MM.1S (cell line): ENCODE results near the gene FBXO42.

ENCODE experiments used
- EZH2 ChIP-seq: fragments of 300-600 bp; sonication (generic); optimal IDR thresholded peaks from 2 replicates; pipeline ENCODE3; 2017; ENCODE audit warnings: low read depth, mild to moderate bottlenecking, antibody characterized with exemption, low read length, mixed read lengths
- TF ChIP-seq, protein P1 (sequence below): fragments of 300-600 bp; sonication (generic); IDR thresholded peaks from 2 replicates; pipeline ENCODE4 v1.5.1; 2016; ENCODE audit warnings: antibody characterized with exemption, low read length, mixed read lengths

DNA sequence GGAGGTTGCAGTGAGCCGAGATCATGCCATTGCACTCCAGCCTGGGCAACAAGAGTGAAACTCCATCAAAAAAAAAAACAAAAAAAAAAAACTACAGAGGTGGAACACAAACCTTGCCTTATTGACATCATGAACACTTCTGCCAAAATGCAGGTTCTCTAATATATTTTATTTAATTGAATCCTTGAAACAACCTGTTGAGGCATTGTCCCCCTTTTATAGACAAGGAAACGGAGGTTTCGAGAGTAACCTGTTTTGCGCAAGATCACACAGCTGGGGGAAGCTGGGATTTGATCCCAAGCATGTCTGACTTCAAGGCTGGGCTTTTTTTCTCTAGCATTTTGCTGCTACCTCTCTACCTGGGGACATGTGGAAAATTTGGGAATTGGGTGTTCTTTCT is 17.5 kb upstream of the FBXO42 start:
- TF ChIP-seq, protein P1, sequence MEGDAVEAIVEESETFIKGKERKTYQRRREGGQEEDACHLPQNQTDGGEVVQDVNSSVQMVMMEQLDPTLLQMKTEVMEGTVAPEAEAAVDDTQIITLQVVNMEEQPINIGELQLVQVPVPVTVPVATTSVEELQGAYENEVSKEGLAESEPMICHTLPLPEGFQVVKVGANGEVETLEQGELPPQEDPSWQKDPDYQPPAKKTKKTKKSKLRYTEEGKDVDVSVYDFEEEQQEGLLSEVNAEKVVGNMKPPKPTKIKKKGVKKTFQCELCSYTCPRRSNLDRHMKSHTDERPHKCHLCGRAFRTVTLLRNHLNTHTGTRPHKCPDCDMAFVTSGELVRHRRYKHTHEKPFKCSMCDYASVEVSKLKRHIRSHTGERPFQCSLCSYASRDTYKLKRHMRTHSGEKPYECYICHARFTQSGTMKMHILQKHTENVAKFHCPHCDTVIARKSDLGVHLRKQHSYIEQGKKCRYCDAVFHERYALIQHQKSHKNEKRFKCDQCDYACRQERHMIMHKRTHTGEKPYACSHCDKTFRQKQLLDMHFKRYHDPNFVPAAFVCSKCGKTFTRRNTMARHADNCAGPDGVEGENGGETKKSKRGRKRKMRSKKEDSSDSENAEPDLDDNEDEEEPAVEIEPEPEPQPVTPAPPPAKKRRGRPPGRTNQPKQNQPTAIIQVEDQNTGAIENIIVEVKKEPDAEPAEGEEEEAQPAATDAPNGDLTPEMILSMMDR, result no peak
- no peak for TF ChIP-seq EZH2
